BLaER1 (cell line): ENCODE data around the gene MRPL14.

Source experiments
- H3K27ac ChIP-seq: shearing (Covaris generic); formaldehyde crosslinking; 2 replicates; pipeline ENCODE4 v1.8.1; 2022
- H3K27me3 ChIP-seq: shearing (Covaris generic); formaldehyde crosslinking; 2 replicates; pipeline ENCODE4 v1.8.1; 2022
- H3K36me3 ChIP-seq: shearing (Covaris generic); formaldehyde crosslinking; 2 replicates; pipeline ENCODE4 v1.8.1; 2022
- H3K4me1 ChIP-seq: shearing (Covaris generic); formaldehyde crosslinking; 2 replicates; pipeline ENCODE4 v1.8.1; 2022
- H3K4me2 ChIP-seq: shearing (Covaris generic); formaldehyde crosslinking; 2 replicates; pipeline ENCODE4 v1.8.1; 2022
- H3K4me3 ChIP-seq: shearing (Covaris generic); formaldehyde crosslinking; 2 replicates; pipeline ENCODE4 v1.8.1; 2022
- H3K9ac ChIP-seq: shearing (Covaris generic); formaldehyde crosslinking; 2 replicates; pipeline ENCODE4 v1.8.1; 2022
- H3K9me3 ChIP-seq: shearing (Covaris generic); formaldehyde crosslinking; 2 replicates; pipeline ENCODE4 v1.8.1; 2022
- H4K20me1 ChIP-seq: shearing (Covaris generic); formaldehyde crosslinking; 2 replicates; pipeline ENCODE4 v1.8.1; 2022
- Cebpa-rat ChIP-seq: shearing (Covaris generic); IDR thresholded peaks from 2 replicates; pipeline ENCODE4 v1.8.1; 2022

MRPL14 gene

GRCh38 chr6:44076356-44077213 is 50.7 kb downstream of the MRPL14 start:
- H3K4me3 ChIP-seq = peak overlapping the region; percentile 22; the same call in 1 of the 2 replicates
- H3K4me2 ChIP-seq = peak overlapping the region; percentile 93
- no peaks in the 10 kb centered on the region for H3K27me3 ChIP-seq
- TF ChIP-seq Cebpa-rat = no peak
- no peaks in the 10 kb centered on the region for H3K9me3 ChIP-seq
- peaks cover 95% of the 10 kb centered on the region for H3K4me1 ChIP-seq
- H4K20me1 ChIP-seq = no peaks in the 10 kb centered on the region
- no peaks in the 10 kb centered on the region for H3K36me3 ChIP-seq
- H3K27ac ChIP-seq = peak overlapping the region; percentile 41; the same call in 1 of the 2 replicates
- H3K9ac ChIP-seq = 0 out of 2 replicates have a peak overlapping the region, but pooled peaks have one; percentile 45

- peaks cover 90% of the 10 kb centered on the region for H3K4me1 ChIP-seq
- peak overlapping the region; percentile 70; the same call in 1 of the 2 replicates for H3K27ac ChIP-seq
- no peaks in the 10 kb centered on the region for H4K20me1 ChIP-seq
- TF ChIP-seq Cebpa-rat = no peak
- H3K9me3 ChIP-seq = no peaks in the 10 kb centered on the region
- peak overlapping the region; percentile 93 for H3K4me2 ChIP-seq
- H3K4me3 ChIP-seq = peak overlapping the region; percentile 67; the same call in 1 of the 2 replicates
- no peaks in the 10 kb centered on the region for H3K36me3 ChIP-seq
- no peaks in the 10 kb centered on the region for H3K27me3 ChIP-seq
- peak overlapping the region; percentile 74 for H3K9ac ChIP-seq
Measured at GRCh38 chr6:44075647-44076355, 51.5 kb downstream of the MRPL14 start.

DNA sequence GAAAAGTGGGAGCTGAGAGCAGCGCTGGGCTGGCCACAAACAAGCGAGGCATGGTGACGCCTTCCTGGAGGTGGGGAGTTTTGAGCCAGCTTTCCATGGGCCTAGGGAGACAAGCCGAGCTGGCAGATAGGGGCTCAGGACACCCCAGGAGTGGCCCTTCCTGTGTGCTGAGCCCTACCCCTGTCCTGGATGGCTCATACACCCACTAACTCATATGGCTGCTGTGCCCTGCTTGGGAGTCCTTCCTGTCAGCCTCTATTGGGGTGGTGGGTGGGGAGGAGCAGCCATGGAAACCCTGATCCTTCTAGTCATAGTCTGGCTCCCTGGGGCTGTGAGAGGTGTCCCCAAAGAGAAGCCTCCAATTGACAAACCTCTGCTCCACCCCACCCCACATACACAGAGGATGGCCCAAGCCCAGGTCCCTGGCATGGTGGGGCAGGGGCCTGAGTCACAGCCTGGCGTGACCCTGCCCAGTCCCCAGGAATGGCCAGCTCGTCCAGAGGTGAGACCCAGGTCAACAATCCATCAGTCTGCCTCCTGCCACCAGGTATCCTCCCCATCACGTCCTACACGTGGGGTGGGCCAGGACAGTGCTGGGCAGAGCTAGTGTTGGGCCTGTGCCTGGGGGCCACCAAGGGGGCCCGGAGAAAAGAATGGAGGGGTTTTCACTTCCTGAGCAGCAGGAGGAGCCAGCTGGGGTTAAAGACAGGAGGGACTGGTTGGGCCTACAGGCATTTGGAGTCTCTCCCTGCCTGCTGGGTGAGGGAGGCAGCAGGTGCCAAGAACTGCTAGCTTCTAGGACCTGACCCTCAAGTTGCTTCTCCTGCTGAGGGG is 52.2 kb downstream of the MRPL14 start:
- peak overlapping the region; percentile 93 for H3K4me2 ChIP-seq
- no peaks in the 10 kb centered on the region for H4K20me1 ChIP-seq
- no peak for TF ChIP-seq Cebpa-rat
- peak overlapping the region; percentile 67; the same call in 1 of the 2 replicates for H3K4me3 ChIP-seq
- no peaks in the 10 kb centered on the region for H3K27me3 ChIP-seq
- H3K9ac ChIP-seq = peak overlapping the region; percentile 74
- no peaks in the 10 kb centered on the region for H3K36me3 ChIP-seq
- H3K4me1 ChIP-seq = peaks cover 82% of the 10 kb centered on the region
- H3K27ac ChIP-seq = peak overlapping the region; percentile 70
- H3K9me3 ChIP-seq = no peaks in the 10 kb centered on the region

DNA sequence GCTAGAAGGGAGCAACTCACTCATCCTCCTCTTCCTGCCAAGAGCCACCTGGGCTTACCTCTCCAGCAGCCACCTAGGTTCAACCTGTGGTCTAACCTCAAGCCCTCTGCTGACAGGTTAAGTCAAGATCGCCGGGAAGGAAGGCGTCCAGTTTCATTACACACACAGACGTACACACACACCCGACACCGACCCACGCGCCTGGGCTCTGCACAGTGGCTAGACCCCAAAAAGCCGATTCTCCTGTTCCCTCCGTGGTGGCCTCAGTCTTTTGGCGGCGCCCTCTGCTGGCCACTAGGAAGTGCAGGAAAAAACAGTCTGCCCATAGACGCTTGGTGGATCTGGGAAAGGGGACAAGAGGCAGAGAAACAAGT is 52.8 kb downstream of the MRPL14 start:
- Histone ChIP-seq H3K36me3 (no peaks in the 10 kb centered on the region), H4K20me1 (no peaks in the 10 kb centered on the region), H3K27ac (peak overlapping the region; percentile 70), H3K27me3 (no peaks in the 10 kb centered on the region), H3K4me2 (peak overlapping the region; percentile 93), H3K4me3 (peak overlapping the region; percentile 67), H3K4me1 (peaks cover 76% of the 10 kb centered on the region), H3K9me3 (no peaks in the 10 kb centered on the region), H3K9ac (peak overlapping the region; percentile 74)
- no peak for TF ChIP-seq Cebpa-rat

GRCh38 chr6:44073612-44074438 is 53.4 kb downstream of the MRPL14 start:
- TF ChIP-seq Cebpa-rat = no peak
- H3K9ac ChIP-seq = peak overlapping the region; percentile 74
- H3K4me3 ChIP-seq = peak overlapping the region; percentile 67
- H3K4me2 ChIP-seq = peak overlapping the region; percentile 93
- peak overlapping the region; percentile 37; the same call in 1 of the 2 replicates for H3K27ac ChIP-seq
- H3K36me3 ChIP-seq = no peaks in the 10 kb centered on the region
- no peaks in the 10 kb centered on the region for H3K27me3 ChIP-seq
- H4K20me1 ChIP-seq = no peaks in the 10 kb centered on the region
- peaks cover 74% of the 10 kb centered on the region for H3K4me1 ChIP-seq
- no peaks in the 10 kb centered on the region for H3K9me3 ChIP-seq

DNA sequence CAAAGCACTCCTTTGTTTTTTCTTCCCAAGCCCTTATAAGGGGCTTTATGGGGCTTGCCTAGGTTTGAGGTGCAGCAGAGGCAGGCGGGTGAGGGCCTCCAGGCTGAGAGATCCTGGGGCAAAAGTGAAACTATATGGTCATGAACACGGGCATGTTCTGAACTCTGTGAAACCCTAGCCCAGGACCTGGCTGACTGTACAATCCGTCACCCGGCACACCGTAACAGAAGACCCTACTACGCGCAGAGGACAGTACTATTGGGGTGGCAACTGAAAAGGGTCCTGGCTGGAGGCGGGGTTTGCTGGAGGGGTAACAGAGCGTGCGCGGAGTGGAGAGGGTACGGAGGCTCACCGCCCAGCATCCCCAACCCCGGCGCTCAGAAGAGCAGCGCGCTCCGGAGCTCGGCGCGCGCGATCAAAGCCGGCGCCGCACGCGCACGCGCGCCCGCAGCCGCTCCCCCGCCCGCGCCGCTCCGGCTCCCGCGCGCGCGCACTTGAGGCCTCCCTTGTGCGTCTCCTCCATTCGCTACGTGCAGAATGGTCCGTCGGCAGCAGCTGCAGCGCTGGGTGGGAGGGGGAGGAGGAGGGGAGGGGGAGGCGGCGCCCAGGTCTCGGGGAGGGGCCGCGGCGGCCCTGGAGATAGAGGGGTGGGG is 54.2 kb downstream of the MRPL14 start:
- Histone ChIP-seq H3K4me2 (peak overlapping the region; percentile 93), H3K36me3 (no peaks in the 10 kb centered on the region), H3K9me3 (no peaks in the 10 kb centered on the region), H3K9ac (peak overlapping the region; percentile 74), H4K20me1 (no peaks in the 10 kb centered on the region), H3K27ac (peak overlapping the region; percentile 71), H3K27me3 (no peaks in the 10 kb centered on the region), H3K4me1 (peaks cover 74% of the 10 kb centered on the region), H3K4me3 (peak overlapping the region; percentile 67)
- TF ChIP-seq Cebpa-rat = no peak

DNA sequence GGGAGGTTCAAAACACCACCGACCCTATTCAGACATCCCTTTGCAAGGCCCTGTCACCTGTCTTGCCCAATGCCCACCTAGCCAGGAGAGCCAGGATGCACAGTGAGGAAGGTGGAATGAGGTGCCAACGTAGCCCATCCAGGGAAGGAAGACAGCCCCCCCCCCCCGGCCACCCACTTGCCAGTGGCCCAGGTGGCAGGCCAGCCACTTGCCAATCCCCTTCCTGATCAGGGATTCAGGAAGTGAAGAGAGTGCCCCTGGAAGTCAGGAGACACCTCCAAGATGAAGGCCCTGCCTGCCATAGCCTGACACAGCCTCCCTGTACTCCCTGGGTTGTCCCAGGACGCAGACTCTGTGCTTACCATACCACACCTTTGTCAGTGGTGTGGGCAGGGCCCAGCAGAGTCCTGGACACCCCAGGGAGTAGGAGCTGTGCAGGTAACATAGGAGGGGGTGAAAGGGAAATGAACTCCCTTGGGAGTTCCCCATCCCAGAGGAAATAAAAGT is 54.7 kb downstream of the MRPL14 start:
- H3K4me2 ChIP-seq = peak overlapping the region; percentile 93
- H3K27ac ChIP-seq = peak overlapping the region; percentile 71
- no peaks in the 10 kb centered on the region for H3K9me3 ChIP-seq
- H3K36me3 ChIP-seq = no peaks in the 10 kb centered on the region
- no peaks in the 10 kb centered on the region for H3K27me3 ChIP-seq
- peak overlapping the region; percentile 67 for H3K4me3 ChIP-seq
- no peak for TF ChIP-seq Cebpa-rat
- peak overlapping the region; percentile 74 for H3K9ac ChIP-seq
- no peaks in the 10 kb centered on the region for H4K20me1 ChIP-seq
- H3K4me1 ChIP-seq = peaks cover 74% of the 10 kb centered on the region
